Hair follicular keratinocyte (primary cell): ENCODE measurements around the gene INS. TPM values are rescaled to one million over a fixed set of nuclear protein-coding genes. Genes with fewer than 3 reads are reported as not detected.

Experiments used
- total RNA-seq: library from RNA; depleted of rRNA; stranded (reverse); fragments of >200 nt; gene quantifications from 2 replicates; pipeline ENCODE4 v1.2.3, GENCODE V29; 2015

INS gene
- not detected in 2 replicates for total RNA-seq

GRCh38 chr11:2160736-2161259 lies at the start of gene INS:
Gene INS (minus strand): TSS chr11:2161209. CDS start chr11:2160971, 238 bp downstream.

GRCh38 chr11:2171591-2172003 lies 10.6 kb upstream of the INS start, which contains the start of gene TH:
Gene TH (minus strand): TSS chr11:2171815. CDS start chr11:2171786, 29 bp downstream.

GRCh38 chr11:2139123-2139521 lies 21.9 kb downstream of the INS start, which contains the start of gene IGF2:
Gene IGF2 (minus strand): TSS chr11:2139389. CDS start chr11:2135523, 3,866 bp downstream.

Other genes with a start within 250 kb of the INS start
- not detected in 2 replicates for gene TNNT3, start 241.5 kb downstream of the INS start, total RNA-seq
- 218 and 231 TPM in 2 replicates for gene MRPL23, start 213.9 kb downstream of the INS start, total RNA-seq
- gene H19, start 163.4 kb downstream of the INS start, total RNA-seq: 3.3 and 5.1 TPM in 2 replicates
- gene IGF2, start 21.8 kb downstream of the INS start, total RNA-seq: 1.0 TPM in 1 of 2 replicates, not detected in the other
- gene TH, start 10.6 kb upstream of the INS start, total RNA-seq: 0.16 and 0.76 TPM in 2 replicates
- gene ASCL2, start 109.4 kb upstream of the INS start, total RNA-seq: 0.78 and 0.87 TPM in 2 replicates
- not detected in 2 replicates for gene C11orf21, start 140.7 kb upstream of the INS start, total RNA-seq
- gene TSPAN32, start 140.8 kb upstream of the INS start, total RNA-seq: not detected in 2 replicates
- gene CD81, start 216.1 kb upstream of the INS start, total RNA-seq: 131 and 161 TPM in 2 replicates
- gene TSSC4, start 239.5 kb upstream of the INS start, total RNA-seq: 37.9 and 49.0 TPM in 2 replicates